Brain microvascular endothelial cell (primary cell): Measurements from ENCODE around the gene MROH9.

Experiments
- DNase-seq: peaks from one replicate; pipeline ENCODE4 v3.0.0-alpha.2; 2020
- H3K27ac ChIP-seq: fragments of 250-450 bp; sonication (Bioruptor Pico); 2 replicates; pipeline ENCODE4 v1.5.1; 2020; ENCODE audit warnings: mild to moderate bottlenecking, moderate library complexity
- H3K27me3 ChIP-seq: fragments of 250-450 bp; sonication (Bioruptor Pico); replicated peaks from 2 replicates; pipeline ENCODE4 v1.5.1; 2020; ENCODE audit warnings: mild to moderate bottlenecking
- H3K36me3 ChIP-seq: fragments of 250-450 bp; sonication (Bioruptor Pico); replicated peaks from 2 replicates; pipeline ENCODE4 v1.5.1; 2020; ENCODE audit warnings: mild to moderate bottlenecking
- H3K4me3 ChIP-seq: 2 replicates; pipeline ENCODE4 v1.5.1; 2011; ENCODE audit warnings: low read depth, mild to moderate bottlenecking, control low read depth, low read length, moderate library complexity
- CTCF ChIP-seq: IDR thresholded peaks from 2 replicates; pipeline ENCODE4 v1.5.1; 2011; ENCODE audit warnings: low read depth, mild to moderate bottlenecking, moderate library complexity, low read length, control low read depth, inconsistent platforms; ENCODE audit errors: missing control alignments
- in situ Hi-C: cut with HindIII; loops from 2 replicates; pipeline ENCODE4 v1.10.0; 2017; ENCODE audit warnings: low sequenced_read_pairs, low pct_ligation_motif_present

The MROH9 gene

GRCh38 chr1:171048014-171048413, 112.7 kb downstream of the MROH9 start:
- Histone ChIP-seq H3K4me3 (no peak overlapping the region), H3K36me3 (no peaks in the 10 kb centered on the region), H3K27ac (no peak overlapping the region), H3K27me3 (no peaks in the 10 kb centered on the region)
- no peak for TF ChIP-seq CTCF
- DNase-seq: no peak
- in situ Hi-C loops: no loop called here

GRCh38 chr1:171052977-171053376, 117.6 kb downstream of the MROH9 start:
- no peak for DNase-seq
- no peak for TF ChIP-seq CTCF
- in situ Hi-C loops: no loop called here
- Histone ChIP-seq H3K27me3 (no peaks in the 10 kb centered on the region), H3K36me3 (no peaks in the 10 kb centered on the region), H3K4me3 (no peak overlapping the region), H3K27ac (no peak overlapping the region)

DNA sequence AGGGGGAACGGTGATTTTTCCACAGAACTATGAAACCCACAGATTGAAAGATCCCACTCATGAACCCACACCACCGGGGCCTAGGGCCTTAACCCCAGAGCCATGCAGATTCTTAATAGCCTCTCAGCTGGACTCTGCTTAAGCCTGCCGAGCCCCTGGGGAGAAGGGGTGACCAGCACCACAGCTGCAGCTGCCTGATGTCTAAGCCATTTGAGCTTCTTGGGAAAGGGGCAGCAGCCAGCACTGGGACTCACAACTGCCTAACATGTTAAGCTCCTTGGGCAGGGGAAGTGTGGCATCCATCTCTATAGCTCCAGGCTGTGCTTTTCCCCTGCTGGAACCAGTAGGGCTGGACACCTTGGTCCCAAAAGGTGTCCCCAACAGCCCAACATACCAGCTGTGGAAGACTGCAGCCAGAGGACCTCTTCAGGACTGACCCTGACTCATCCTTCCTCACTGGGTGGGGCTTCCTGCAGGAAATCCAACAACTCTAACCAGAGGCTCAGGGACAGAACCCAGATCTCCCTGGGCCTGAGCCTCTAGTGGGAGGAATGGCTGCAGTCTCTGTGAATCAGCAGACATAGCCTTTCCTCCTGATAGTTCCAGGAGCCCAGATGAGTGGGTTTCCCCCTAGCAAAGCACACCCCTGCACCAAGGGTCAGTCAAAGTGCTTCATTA, 120.8 kb downstream of the MROH9 start:
- in situ Hi-C loops: no loop called here
- H3K36me3 ChIP-seq: no peaks in the 10 kb centered on the region
- no peak overlapping the region for H3K27ac ChIP-seq
- no peak overlapping the region for H3K4me3 ChIP-seq
- TF ChIP-seq CTCF: no peak
- no peaks in the 10 kb centered on the region for H3K27me3 ChIP-seq
- no peak for DNase-seq

DNA sequence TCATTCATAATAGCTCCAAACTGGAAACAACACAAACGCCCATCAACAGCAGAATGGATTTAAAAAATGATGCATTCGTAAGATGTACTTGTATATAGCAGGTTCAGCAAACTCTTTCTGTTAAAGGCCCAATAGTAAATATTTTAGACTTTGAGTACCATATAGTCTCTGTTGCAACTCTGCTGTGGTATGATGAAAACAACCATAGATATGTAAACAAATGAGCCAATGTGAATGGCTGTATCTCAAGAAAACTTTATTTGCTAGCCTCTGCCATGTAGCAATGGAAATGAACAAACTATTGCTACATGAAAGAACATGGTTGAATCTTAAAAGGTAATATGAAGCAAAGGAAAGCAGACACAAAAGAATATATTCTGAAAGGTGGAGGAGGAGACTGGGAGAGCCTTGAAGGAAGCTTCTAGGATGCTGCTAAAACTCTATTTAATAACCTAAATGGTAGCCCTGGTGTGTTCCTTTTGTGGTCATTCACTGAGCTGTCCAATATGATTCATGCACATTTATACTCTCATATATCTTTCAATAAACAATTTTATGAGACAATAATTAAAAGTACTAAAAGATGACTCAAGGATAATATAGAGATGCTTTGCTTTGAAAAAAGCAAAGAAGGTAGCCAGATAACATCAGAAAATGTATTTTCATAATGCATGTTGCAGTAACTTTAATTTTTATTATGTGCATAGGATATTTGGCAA, 126.2 kb downstream of the MROH9 start:
- DNase-seq: no peak
- no peak for TF ChIP-seq CTCF
- H3K36me3 ChIP-seq: no peaks in the 10 kb centered on the region
- no peaks in the 10 kb centered on the region for H3K27me3 ChIP-seq
- H3K4me3 ChIP-seq: no peak overlapping the region
- H3K27ac ChIP-seq: no peak overlapping the region
- in situ Hi-C loops: no loop called here

GRCh38 chr1:171062902-171063301, 127.6 kb downstream of the MROH9 start:
- H3K36me3 ChIP-seq: no peaks in the 10 kb centered on the region
- in situ Hi-C loops: no loop called here
- TF ChIP-seq CTCF: no peak

GRCh38 chr1:171075041-171075440, 139.7 kb downstream of the MROH9 start:
- Histone ChIP-seq H3K27ac (no peak overlapping the region), H3K36me3 (no peaks in the 10 kb centered on the region), H3K27me3 (no peaks in the 10 kb centered on the region), H3K4me3 (no peak overlapping the region)
- no peak for DNase-seq
- in situ Hi-C loops: no loop called here
- no peak for TF ChIP-seq CTCF

More at GRCh38 chr1:171062902-171063301, 127.6 kb downstream of the MROH9 start:
- no peak overlapping the region for H3K27ac ChIP-seq
- no peak for DNase-seq
- no peaks in the 10 kb centered on the region for H3K27me3 ChIP-seq
- H3K4me3 ChIP-seq: no peak overlapping the region
